GM18868 (cell line): ENCODE results near the gene SPON1.
"Not testable (repeated sequence)": the region's sequence is repeated elsewhere in the genome, so short reads cannot be mapped to it uniquely, and the experiment has no call there.

Source experiments
- ATAC-seq: cut with Tn5 transposase; IDR thresholded peaks from one replicate; pipeline ENCODE4 v1.9.1; 2021; ENCODE audit warnings: mild to moderate bottlenecking, moderate library complexity; ENCODE audit not compliant: unreplicated experiment

SPON1 gene

GRCh38 chr11:14075118-14076078, 112.9 kb downstream of the SPON1 start:
- no peak for ATAC-seq

- ATAC-seq = no peak
Measured at GRCh38 chr11:14079011-14079410, 116.5 kb downstream of the SPON1 start.

- ATAC-seq = no peak
Measured at GRCh38 chr11:14079797-14080196, 117.3 kb downstream of the SPON1 start.

- no peak for ATAC-seq
Measured at GRCh38 chr11:14081581-14082231, 119.2 kb downstream of the SPON1 start.

- no peak for ATAC-seq
Measured at GRCh38 chr11:14082338-14082737, 119.8 kb downstream of the SPON1 start.

GRCh38 chr11:14088861-14089260, 126.3 kb downstream of the SPON1 start:
- not testable (repeated sequence) for ATAC-seq

- ATAC-seq = no peak
Measured at GRCh38 chr11:14089690-14090462, 127.4 kb downstream of the SPON1 start.

GRCh38 chr11:14090631-14091030, 128.1 kb downstream of the SPON1 start:
- not testable (repeated sequence) for ATAC-seq

- no peak for ATAC-seq
Measured at GRCh38 chr11:14093065-14093464, 130.5 kb downstream of the SPON1 start.

GRCh38 chr11:14094481-14095037, 132.0 kb downstream of the SPON1 start:
- no peak for ATAC-seq

GRCh38 chr11:14095882-14096281, 133.4 kb downstream of the SPON1 start:
- no peak for ATAC-seq

GRCh38 chr11:14096606-14097005, 134.1 kb downstream of the SPON1 start:
- no peak for ATAC-seq

GRCh38 chr11:14101388-14101787, 138.9 kb downstream of the SPON1 start:
- ATAC-seq = no peak

- ATAC-seq = no peak
Measured at GRCh38 chr11:14102766-14103165, 140.2 kb downstream of the SPON1 start.

- no peak for ATAC-seq
Measured at GRCh38 chr11:14105446-14105845, 142.9 kb downstream of the SPON1 start.

GRCh38 chr11:14106303-14107049, 144.0 kb downstream of the SPON1 start:
- no peak for ATAC-seq

GRCh38 chr11:14107050-14107430, 144.5 kb downstream of the SPON1 start:
- no peak for ATAC-seq

- ATAC-seq = no peak
Measured at GRCh38 chr11:14109742-14110141, 147.2 kb downstream of the SPON1 start.

GRCh38 chr11:14110629-14111028, 148.1 kb downstream of the SPON1 start:
- ATAC-seq = no peak

GRCh38 chr11:14111496-14111895, 149.0 kb downstream of the SPON1 start:
- ATAC-seq = no peak
